Astrocyte (in vitro differentiated cells and primary cell): ENCODE measurements around the gene NEU2. TPM values are rescaled to one million over a fixed set of nuclear protein-coding genes. Genes with fewer than 3 reads are reported as not detected.

Source experiments
- DNase-seq: peaks from one replicate; pipeline ENCODE4 v3.0.0-alpha.2; 2010; ENCODE audit warnings: low read depth
- FAIRE-seq: peaks from 2 replicates; lab custom pipeline; 2011; peaks lifted over from hg19 to GRCh38; lab: Jason Lieb, UNC
- H2AFZ ChIP-seq: 2 replicates; pipeline ENCODE4 v1.6.0; 2012; ENCODE audit warnings: low read depth, low read length, inconsistent platforms
- H3K27ac ChIP-seq: 2 replicates; pipeline ENCODE4 v1.5.1; 2011; ENCODE audit warnings: low read depth, low read length, inconsistent platforms
- H3K27me3 ChIP-seq: 2 replicates; pipeline ENCODE4 v1.6.0; 2011; ENCODE audit warnings: low read length, inconsistent platforms; ENCODE audit not compliant: insufficient read depth
- H3K36me3 ChIP-seq: 2 replicates; pipeline ENCODE4 v1.5.1; 2011; ENCODE audit warnings: low read length, inconsistent platforms; ENCODE audit not compliant: insufficient read depth
- H3K4me1 ChIP-seq: 2 replicates; pipeline ENCODE4 v1.5.1; 2011; ENCODE audit warnings: low read length, inconsistent platforms; ENCODE audit not compliant: insufficient read depth
- H3K4me2 ChIP-seq: 2 replicates; pipeline ENCODE4 v1.6.0; 2012; ENCODE audit warnings: low read length, inconsistent platforms
- H3K4me3 ChIP-seq: 2 replicates; pipeline ENCODE4 v1.5.1; 2011; ENCODE audit warnings: low read depth, mild to moderate bottlenecking, low read length, inconsistent platforms; ENCODE audit not compliant: insufficient read depth
- H3K79me2 ChIP-seq: 2 replicates; pipeline ENCODE4 v1.6.0; 2012; ENCODE audit warnings: mild to moderate bottlenecking, low read length, inconsistent platforms; ENCODE audit not compliant: insufficient read depth
- H3K9ac ChIP-seq: 2 replicates; pipeline ENCODE4 v1.6.0; 2012; ENCODE audit warnings: mild to moderate bottlenecking, low read length, inconsistent platforms
- H3K9me3 ChIP-seq: 2 replicates; pipeline ENCODE4 v1.5.1; 2012; ENCODE audit warnings: low read depth, mild to moderate bottlenecking, low read length, inconsistent platforms; ENCODE audit not compliant: insufficient read depth
- H4K20me1 ChIP-seq: 2 replicates; pipeline ENCODE4 v1.6.0; 2012; ENCODE audit warnings: low read length, inconsistent platforms; ENCODE audit not compliant: insufficient read depth
- H3K27ac Mint-ChIP-seq: one replicate; pipeline ENCODE4 v1.8.0; 2021; ENCODE audit warnings: mild to moderate bottlenecking, mixed read lengths; ENCODE audit not compliant: unreplicated experiment
- H3K27me3 Mint-ChIP-seq: one replicate; pipeline ENCODE4 v1.8.0; 2021; ENCODE audit warnings: low read depth, mixed read lengths; ENCODE audit not compliant: unreplicated experiment
- H3K36me3 Mint-ChIP-seq: one replicate; pipeline ENCODE4 v1.8.0; 2021; ENCODE audit warnings: low read depth, mixed read lengths; ENCODE audit not compliant: unreplicated experiment
- H3K4me1 Mint-ChIP-seq: one replicate; pipeline ENCODE4 v1.8.0; 2021; ENCODE audit warnings: low read depth, mixed read lengths; ENCODE audit not compliant: unreplicated experiment
- H3K4me3 Mint-ChIP-seq: one replicate; pipeline ENCODE4 v1.8.0; 2021; ENCODE audit warnings: mild to moderate bottlenecking, moderate library complexity, mixed read lengths; ENCODE audit not compliant: unreplicated experiment
- H3K9me3 Mint-ChIP-seq: one replicate; pipeline ENCODE4 v1.8.0; 2021; ENCODE audit warnings: mild to moderate bottlenecking, mixed read lengths; ENCODE audit not compliant: unreplicated experiment
- CTCF ChIP-seq: IDR thresholded peaks from 2 replicates; pipeline ENCODE4 v1.5.1; 2011; ENCODE audit warnings: low read depth, mild to moderate bottlenecking, inconsistent platforms, low read length, moderate library complexity; ENCODE audit not compliant: insufficient read depth
- EZH2 ChIP-seq: IDR thresholded peaks from 2 replicates; pipeline ENCODE4 v1.6.1; 2012; ENCODE audit warnings: mild to moderate bottlenecking, low read length, inconsistent platforms; ENCODE audit not compliant: insufficient read depth
- total RNA-seq: library from RNA; stranded (reverse); gene quantifications from 2 replicates; pipeline ENCODE4 v1.2.1, GENCODE V29; 2021

NEU2 gene
- total RNA-seq, 1 donor from 2014 or later, result not detected

- Mint-ChIP-seq H3K36me3 (no peaks in the 10 kb centered on the region), H3K27ac (no peak overlapping the region), H3K4me1 (no peaks in the 10 kb centered on the region), H3K9me3 (no peaks in the 10 kb centered on the region), H3K27me3 (peaks cover 7% of the 10 kb centered on the region), H3K4me3 (no peak overlapping the region)
- FAIRE-seq (no peak), DNase-seq (no peak)
- Histone ChIP-seq H3K9me3 (no peaks in the 10 kb centered on the region), H3K36me3 (no peaks in the 10 kb centered on the region), H2AFZ (no peak overlapping the region), H3K27ac (no peak overlapping the region), H3K4me1 (no peaks in the 10 kb centered on the region), H3K27me3 (peaks cover 6% of the 10 kb centered on the region), H4K20me1 (no peaks in the 10 kb centered on the region), H3K4me2 (no peak overlapping the region), H3K79me2 (no peaks in the 10 kb centered on the region), H3K9ac (no peak overlapping the region), H3K4me3 (no peak overlapping the region)
- TF ChIP-seq CTCF (no peak), EZH2 (no peak)
These were observed 41.6 kb downstream of the NEU2 start for GRCh38 chr2:233074106-233074505.

GRCh38 chr2:233075141-233075965 is 42.9 kb downstream of the NEU2 start:
- H3K4me2 ChIP-seq, result no peak overlapping the region

More at GRCh38 chr2:233075141-233075965, 42.9 kb downstream of the NEU2 start:
- Mint-ChIP-seq H3K4me3 (no peak overlapping the region), H3K27me3 (peaks cover 15% of the 10 kb centered on the region), H3K27ac (no peak overlapping the region), H3K36me3 (no peaks in the 10 kb centered on the region), H3K9me3 (no peaks in the 10 kb centered on the region), H3K4me1 (no peaks in the 10 kb centered on the region)
- no peak overlapping the region for H3K27ac ChIP-seq
- H3K27me3 ChIP-seq, result peaks cover 6% of the 10 kb centered on the region
- no peaks in the 10 kb centered on the region for H4K20me1 ChIP-seq
- TF ChIP-seq EZH2 (no peak), CTCF (no peak)
- no peaks in the 10 kb centered on the region for H3K4me1 ChIP-seq
- H3K79me2 ChIP-seq, result no peaks in the 10 kb centered on the region
- H3K4me3 ChIP-seq, result no peak overlapping the region
- DNase-seq, result no peak
- H2AFZ ChIP-seq, result no peak overlapping the region
- no peak for FAIRE-seq
- H3K9me3 ChIP-seq, result no peaks in the 10 kb centered on the region
- no peaks in the 10 kb centered on the region for H3K36me3 ChIP-seq
- H3K9ac ChIP-seq, result no peak overlapping the region
